ENCODE measurements around the gene P2RX7. TPM values are rescaled to one million over a fixed set of nuclear protein-coding genes. Genes with fewer than 3 reads are reported as not detected.

The P2RX7 gene
- total RNA-seq, 1 experiment from 2014 or later: 1.6 TPM

- Histone ChIP-seq H4K20me1 (ENCODE audit: low read length) (no peaks in the 10 kb centered on the region), H3F3A (ENCODE audit: low read length, unreplicated experiment) (no peaks in the 10 kb centered on the region), H3K36me3 (ENCODE audit: low read depth, low read length) (no peaks in the 10 kb centered on the region), H3K4me1 (ENCODE audit: insufficient read depth, low read length) (no peaks in the 10 kb centered on the region), H3K4me2 (ENCODE audit: low read length) (no peak overlapping the region), H2AFZ (ENCODE audit: low read length) (no peak overlapping the region), H3K27me3 (ENCODE audit: low read length) (no peaks in the 10 kb centered on the region), H3K27ac (ENCODE audit: low read length) (no peak overlapping the region), H3K9me3 (ENCODE audit: low read length) (no peaks in the 10 kb centered on the region), H3K4me3 (ENCODE audit: low read length) (no peak overlapping the region), H3K79me2 (ENCODE audit: low read length) (no peaks in the 10 kb centered on the region), H3K9me2 (replicated peaks; ENCODE audit: low read length) (no peaks in the 10 kb centered on the region), H3K9ac (ENCODE audit: low read length) (no peak overlapping the region)
- CTCF ChIA-PET: no interaction called here
- intact Hi-C loops (cut with micrococcal nuclease): loop anchor here (5.0 to 10.0 kb wide), 2 partner anchors 467 to 529 kb away; partner anchors contain the start of gene POP5
- no TSS peak for BruUV-seq (replicated peaks)
- no peak for DNase-seq
- POLR2A ChIA-PET (ENCODE audit: unreplicated experiment): no interaction called here
- no peak for ATAC-seq
- no peak for TF ChIP-seq EZH2phosphoT487 (IDR thresholded peaks at IDR 0.05; ENCODE audit: borderline replicate concordance, low read length)
- TF ChIP-seq EZH2 (IDR thresholded peaks at IDR 0.05; ENCODE audit: low read length, unreplicated experiment): no peak
- no peak for TF ChIP-seq CTCF (conservative IDR thresholded peaks at IDR 0.05; ENCODE audit: low read depth, low read length)
Observed at GRCh38 chr12:121114019-121114639, 18.5 kb upstream of the P2RX7 start.

- no peak overlapping the region for H3K9ac ChIP-seq (ENCODE audit: low read length)
- H3K4me1 ChIP-seq (ENCODE audit: insufficient read depth, low read length): no peaks in the 10 kb centered on the region
- no peaks in the 10 kb centered on the region for H3K79me2 ChIP-seq (ENCODE audit: low read length)
- no peaks in the 10 kb centered on the region for H3K27me3 ChIP-seq (ENCODE audit: low read length)
- H3K36me3 ChIP-seq (ENCODE audit: low read depth, low read length): no peaks in the 10 kb centered on the region
- H3K9me2 ChIP-seq (replicated peaks; ENCODE audit: low read length): no peaks in the 10 kb centered on the region
- ChIA-PET POLR2A (ENCODE audit: unreplicated experiment) (no interaction called here), CTCF (interaction anchor here (0.5 kb wide), 1 partner anchor 116 kb away, joined by 5 read pairs; no protein-coding TSS in a partner anchor)
- intact Hi-C loops (cut with micrococcal nuclease): loop anchor here (5.0 to 10.0 kb wide), 2 partner anchors 468 to 530 kb away; partner anchors contain the start of gene POP5
- no peak overlapping the region for H3K4me3 ChIP-seq (ENCODE audit: low read length)
- DNase-seq: peak; percentile 23
- H3K4me2 ChIP-seq (ENCODE audit: low read length): no peak overlapping the region
- no peaks in the 10 kb centered on the region for H4K20me1 ChIP-seq (ENCODE audit: low read length)
- no peaks in the 10 kb centered on the region for H3K9me3 ChIP-seq (ENCODE audit: low read length)
- no peak for TF ChIP-seq CTCF (conservative IDR thresholded peaks at IDR 0.05; ENCODE audit: low read depth, low read length)
- TF ChIP-seq EZH2phosphoT487 (IDR thresholded peaks at IDR 0.05; ENCODE audit: borderline replicate concordance, low read length): no peak
- TF ChIP-seq EZH2 (IDR thresholded peaks at IDR 0.05; ENCODE audit: low read length, unreplicated experiment): no peak
- no peak for ATAC-seq
- H3F3A ChIP-seq (ENCODE audit: low read length, unreplicated experiment): no peaks in the 10 kb centered on the region
- no peak overlapping the region for H2AFZ ChIP-seq (ENCODE audit: low read length)
- no TSS peak for BruUV-seq (replicated peaks)
- no peak overlapping the region for H3K27ac ChIP-seq (ENCODE audit: low read length)
Observed at GRCh38 chr12:121114806-121115205, 17.9 kb upstream of the P2RX7 start.

- no peaks in the 10 kb centered on the region for H3F3A ChIP-seq (ENCODE audit: low read length, unreplicated experiment)
- DNase-seq (no peak), ATAC-seq (no peak)
- no peak overlapping the region for H3K4me2 ChIP-seq (ENCODE audit: low read length)
- TF ChIP-seq EZH2 (IDR thresholded peaks at IDR 0.05; ENCODE audit: low read length, unreplicated experiment): no peak
- TF ChIP-seq CTCF (conservative IDR thresholded peaks at IDR 0.05; ENCODE audit: low read depth, low read length): no peak
- TF ChIP-seq EZH2phosphoT487 (IDR thresholded peaks at IDR 0.05; ENCODE audit: borderline replicate concordance, low read length): no peak
- H3K27me3 ChIP-seq (ENCODE audit: low read length): no peaks in the 10 kb centered on the region
- H3K27ac ChIP-seq (ENCODE audit: low read length): no peak overlapping the region
- H3K9me3 ChIP-seq (ENCODE audit: low read length): no peaks in the 10 kb centered on the region
- no peak overlapping the region for H3K4me3 ChIP-seq (ENCODE audit: low read length)
- no peak overlapping the region for H3K9ac ChIP-seq (ENCODE audit: low read length)
- H3K79me2 ChIP-seq (ENCODE audit: low read length): no peaks in the 10 kb centered on the region
- H3K4me1 ChIP-seq (ENCODE audit: insufficient read depth, low read length): no peaks in the 10 kb centered on the region
- H4K20me1 ChIP-seq (ENCODE audit: low read length): no peaks in the 10 kb centered on the region
- no peaks in the 10 kb centered on the region for H3K36me3 ChIP-seq (ENCODE audit: low read depth, low read length)
- H3K9me2 ChIP-seq (replicated peaks; ENCODE audit: low read length): no peaks in the 10 kb centered on the region
- CTCF ChIA-PET: no interaction called here
- H2AFZ ChIP-seq (ENCODE audit: low read length): no peak overlapping the region
- no TSS peak for BruUV-seq (replicated peaks)
- intact Hi-C loops (cut with micrococcal nuclease): loop anchor here (10.0 kb wide), 1 partner anchor 531 kb away; the partner anchor contains the start of gene POP5
- POLR2A ChIA-PET (ENCODE audit: unreplicated experiment): no interaction called here
Observed at GRCh38 chr12:121115530-121115929, 17.1 kb upstream of the P2RX7 start.

Data from PC-3 (cell line).